SK-N-SH (cell line): ENCODE measurements around the gene PRRT1B. TPM values are rescaled to one million over a fixed set of nuclear protein-coding genes. Genes with fewer than 3 reads are reported as not detected.

Source experiments
- CTCF ChIA-PET: fragments of 300-600, 350-600 bp; formaldehyde crosslinking; extraction: SDS; loops from one replicate; lab custom pipeline; 2021; lab: Yijun Ruan, JAX
- POLR2A ChIA-PET: fragments of 350-600 bp; sonication (Branson Sonifier 250); formaldehyde crosslinking; extraction: SDS; loops from one replicate; lab custom pipeline; 2020; ENCODE audit warnings: antibody characterized with exemption, inconsistent platforms; lab: Yijun Ruan, JAX
- DNase-seq: peaks from one replicate; pipeline ENCODE4 v3.0.0; 2012
- H2AFZ ChIP-seq: fragments of 200-600 bp; sonication (generic); 2 replicates; pipeline ENCODE4 v1.8.1; 2016; ENCODE audit warnings: antibody characterized with exemption, mild to moderate bottlenecking, low read depth
- H3F3A ChIP-seq: fragments of 200-600 bp; sonication (generic); replicated peaks from 2 replicates; pipeline ENCODE3; 2016; ENCODE audit warnings: antibody characterized with exemption, mild to moderate bottlenecking; ENCODE audit not compliant: insufficient read depth
- H3K27ac ChIP-seq, 2 experiments: fragments of 200-500 bp in 1 of 2; fragments of 200-600 bp in 1 of 2; sonication (Bioruptor generic) in 1 of 2; sonication (generic), shearing (Covaris generic) in 1 of 2; 2 replicates each; pipeline versions ENCODE4 v1.5.1 to v1.6.1; 2014 to 2016; ENCODE audit warnings: low read depth in 2 of 2, inconsistent platforms in 1 of 2, low read length in 1 of 2, mild to moderate bottlenecking in 1 of 2, mixed read lengths in 1 of 2
- H3K27me3 ChIP-seq: fragments of 200-600 bp; sonication (generic), shearing (Covaris generic); 2 replicates; pipeline ENCODE4 v1.6.1; 2016; ENCODE audit warnings: mixed run types; ENCODE audit not compliant: insufficient read depth
- H3K36me3 ChIP-seq, 2 experiments: fragments of 200-500 bp in 1 of 2; fragments of 200-600 bp in 1 of 2; sonication (Bioruptor generic) in 1 of 2; sonication (generic) in 1 of 2; replicated peaks in 1 of 2; 2 replicates each; pipeline versions ENCODE3 to v1.5.1; 2014 to 2016; ENCODE audit warnings: low read length in 1 of 2, mild to moderate bottlenecking in 1 of 2; ENCODE audit not compliant: insufficient read depth in 2 of 2, control insufficient read depth in 1 of 2
- H3K4me1 ChIP-seq, 2 experiments: fragments of 200-500 bp in 1 of 2; fragments of 200-600 bp in 1 of 2; sonication (Bioruptor generic) in 1 of 2; sonication (generic), shearing (Covaris generic) in 1 of 2; 2 replicates each; pipeline versions ENCODE4 v1.5.1 to v1.6.1; 2014 to 2016; ENCODE audit warnings: low read depth in 1 of 2, low read length in 1 of 2, mixed run types in 1 of 2; ENCODE audit not compliant: insufficient read depth in 2 of 2, control insufficient read depth in 1 of 2
- H3K4me2 ChIP-seq: fragments of 200-600 bp; sonication (generic), shearing (Covaris generic); 2 replicates; pipeline ENCODE4 v1.6.1; 2017; ENCODE audit warnings: mixed run types
- H3K4me3 ChIP-seq, 2 experiments: fragments of 200-500 bp in 1 of 2; fragments of 200-600 bp in 1 of 2; sonication (Bioruptor generic) in 1 of 2; sonication (generic), shearing (Covaris generic) in 1 of 2; 2 replicates each; pipeline versions ENCODE4 v1.5.1 to v1.8.1; 2014 to 2016; ENCODE audit warnings: low read depth in 2 of 2, inconsistent platforms in 1 of 2, low read length in 1 of 2, mild to moderate bottlenecking in 1 of 2, mixed read lengths in 1 of 2, moderate library complexity in 1 of 2
- H3K79me2 ChIP-seq: fragments of 200-600 bp; sonication (generic); 2 replicates; pipeline ENCODE4 v1.8.1; 2017; ENCODE audit warnings: mild to moderate bottlenecking; ENCODE audit not compliant: insufficient read depth
- H3K9ac ChIP-seq: fragments of 200-600 bp; sonication (generic); 2 replicates; pipeline ENCODE4 v1.6.1; 2017; ENCODE audit warnings: mixed run types
- H3K9me2 ChIP-seq: fragments of 200-600 bp; sonication (generic); 2 replicates; pipeline ENCODE4 v1.6.1; 2017; ENCODE audit warnings: mixed run types
- H3K9me3 ChIP-seq: fragments of 200-600 bp; sonication (generic); 2 replicates; pipeline ENCODE4 v1.6.1; 2017; ENCODE audit warnings: mixed run types, mild to moderate bottlenecking, moderate library complexity
- H4K20me1 ChIP-seq: fragments of 200-600 bp; sonication (generic); 2 replicates; pipeline ENCODE4 v1.6.1; 2017; ENCODE audit warnings: mild to moderate bottlenecking, mixed run types; ENCODE audit not compliant: insufficient read depth
- CHD2 ChIP-seq: fragments of 150-350 bp; IDR thresholded peaks from 2 replicates; pipeline ENCODE4 v1.6.1; 2018; ENCODE audit warnings: low read length; ENCODE audit not compliant: partially characterized antibody
- EP300 ChIP-seq, 2 experiments: IDR thresholded peaks; 2 replicates each; pipeline versions ENCODE4 v1.4.0 to v1.6.1; 2012; ENCODE audit warnings: borderline replicate concordance in 1 of 2, low read depth in 1 of 2, low read length in 1 of 2
- EZH2phosphoT487 ChIP-seq: fragments of 200-600 bp; sonication (generic); IDR thresholded peaks from 2 replicates; pipeline ENCODE4 v1.6.1; 2017; ENCODE audit warnings: low read depth, mixed run types, mild to moderate bottlenecking, antibody characterized with exemption, moderate library complexity, borderline replicate concordance
- FOXM1 ChIP-seq: IDR thresholded peaks from 2 replicates; pipeline ENCODE4 v1.4.0; 2012; ENCODE audit warnings: low read depth, mild to moderate bottlenecking
- JUND ChIP-seq: IDR thresholded peaks from 2 replicates; pipeline ENCODE4 v1.4.0; 2012
- MXI1 ChIP-seq: IDR thresholded peaks from 2 replicates; pipeline ENCODE4 v1.6.1; 2012; ENCODE audit warnings: mild to moderate bottlenecking, low read depth, low read length, improper control_type of control experiment
- NFIC ChIP-seq: IDR thresholded peaks from 2 replicates; pipeline ENCODE4 v1.4.0; 2012; ENCODE audit warnings: borderline replicate concordance
- SMC3 ChIP-seq: IDR thresholded peaks from 2 replicates; pipeline ENCODE4 v1.6.1; 2012; ENCODE audit warnings: low read depth, low read length, improper control_type of control experiment
- TCF12 ChIP-seq: IDR thresholded peaks from 2 replicates; pipeline ENCODE4 v1.4.0; 2012
- TEAD4 ChIP-seq: IDR thresholded peaks from 2 replicates; pipeline ENCODE4 v1.4.0; 2012; ENCODE audit warnings: mild to moderate bottlenecking, borderline replicate concordance; ENCODE audit not compliant: insufficient read depth
- YY1 ChIP-seq: IDR thresholded peaks from 2 replicates; pipeline ENCODE4 v1.4.0; 2012; ENCODE audit warnings: low read depth, mild to moderate bottlenecking
- WGBS: methylation state at CpG from one replicate; pipeline ENCODE4 v1.1.6; 2017; ENCODE audit warnings: low lambda C conversion rate; 5-methylcytosine and 5-hydroxymethylcytosine counted together
- polyA plus RNA-seq, 3 experiments: library from polyadenylated mRNA; depleted of rRNA; stranded (reverse); fragments of >200 nt; gene quantifications; 2 replicates each; pipeline ENCODE4 v1.2.3, GENCODE V29; 2012
- TF ChIP-seq, protein P1 (sequence below): IDR thresholded peaks from 2 replicates; pipeline ENCODE4; 2012
- TF ChIP-seq, protein P2 (sequence below): IDR thresholded peaks from 2 replicates; pipeline ENCODE4 v1.4.0; 2012; ENCODE audit warnings: low read depth
- TF ChIP-seq, protein P3 (sequence below): fragments of 200-600 bp; sonication (generic); IDR thresholded peaks from 2 replicates; pipeline ENCODE4 v1.6.1; 2017; ENCODE audit warnings: antibody characterized with exemption, mild to moderate bottlenecking, moderate library complexity

Gene PRRT1B
- polyA plus RNA-seq, 1 of the 3 experiments (the other 2 are of a cell fraction) = not detected

DNA sequence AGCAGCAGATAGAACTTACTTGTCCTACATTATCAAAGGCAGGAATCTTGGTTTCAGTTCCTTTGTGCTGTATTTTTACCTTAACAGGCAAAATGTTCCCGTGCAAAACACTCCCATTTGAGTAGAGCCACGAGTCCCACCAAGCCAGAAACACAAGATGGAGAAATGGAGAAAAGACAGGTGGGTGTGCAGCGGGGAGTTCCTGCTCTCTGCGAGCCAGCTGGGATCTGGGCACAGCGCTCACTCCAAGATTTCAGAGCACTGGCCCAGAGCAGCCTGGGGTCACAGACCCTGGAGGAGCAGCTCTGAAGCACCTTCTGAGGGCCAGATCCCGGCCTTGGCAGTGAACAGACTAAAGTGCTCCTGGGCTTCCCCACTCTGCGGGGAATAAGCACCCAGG is 17.1 kb upstream of the PRRT1B start:
- no peaks in the 10 kb centered on the region for H3K9me2 ChIP-seq
- ChIA-PET CTCF (interaction anchor here (0.8 to 1.9 kb wide), 2 partner anchors 178 to 203 kb away, joined by 3 to 8 read pairs; no protein-coding TSS in a partner anchor), POLR2A (no interaction called here)
- H4K20me1 ChIP-seq = no peaks in the 10 kb centered on the region
- no peaks in the 10 kb centered on the region for H3F3A ChIP-seq
- peaks cover 0 to 12% of the 10 kb centered on the region in 2 experiments; a peak in 1 of 4 replicates for H3K4me1 ChIP-seq
- H3K79me2 ChIP-seq = peaks cover 16% of the 10 kb centered on the region; the same call in 1 of the 2 replicates
- H3K27me3 ChIP-seq = no peaks in the 10 kb centered on the region
- no peak overlapping the region for H3K4me2 ChIP-seq
- TF ChIP-seq MXI1 (no peak), EZH2phosphoT487 (no peak), CHD2 (no peak), EP300 (IDR thresholded peaks at IDR 0.05; ENCODE audit: borderline replicate concordance in 1 of 2, low read depth in 1 of 2, low read length in 1 of 2) (no peak), YY1 (no peak)
- no peak overlapping the region for H3K9ac ChIP-seq
- WGBS = 90% methylated on average over 7 of the region's 7 CpGs
- H3K9me3 ChIP-seq = no peaks in the 10 kb centered on the region
- DNase-seq = no peak
- H3K4me3 ChIP-seq = no peak overlapping the region
- no peak overlapping the region for H3K27ac ChIP-seq
- peaks cover 5 to 45% of the 10 kb centered on the region in 2 experiments for H3K36me3 ChIP-seq
- H2AFZ ChIP-seq = no peak overlapping the region

DNA sequence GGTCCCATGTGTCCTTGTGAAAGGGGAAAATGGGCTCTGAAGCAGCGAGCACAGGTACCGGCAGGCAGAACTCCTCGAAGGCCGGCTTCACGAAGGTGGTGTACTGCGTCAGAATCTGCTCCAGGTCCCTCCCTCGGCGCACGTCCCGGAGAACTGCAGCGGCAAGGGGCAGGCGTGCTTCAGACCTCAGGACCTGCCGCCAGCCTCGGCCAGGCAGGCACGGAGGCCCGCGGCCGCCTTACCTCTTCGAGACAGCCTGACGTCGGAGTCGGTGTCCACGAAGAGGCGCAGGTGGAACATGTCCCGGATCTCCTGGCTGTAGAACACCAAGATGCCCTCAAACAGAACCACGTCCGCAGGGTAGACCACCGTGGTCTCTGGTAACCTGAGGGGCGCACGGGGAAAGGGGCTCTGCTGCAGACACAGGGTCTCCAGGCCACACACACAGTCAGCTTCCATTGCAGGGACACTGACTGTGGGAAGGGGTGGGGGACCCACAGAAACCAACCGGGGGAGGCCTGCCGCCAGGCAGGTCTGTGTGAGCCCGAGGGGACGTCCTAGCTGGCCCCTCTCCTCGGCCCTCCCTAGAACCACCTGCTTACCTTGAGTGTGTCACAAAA is 16.3 kb upstream of the PRRT1B start:
- Histone ChIP-seq H3K27me3 (no peaks in the 10 kb centered on the region), H3K9me2 (no peaks in the 10 kb centered on the region), H3K27ac (no peak overlapping the region), H3F3A (no peaks in the 10 kb centered on the region), H3K4me3 (no peak overlapping the region), H4K20me1 (no peaks in the 10 kb centered on the region), H3K4me1 (peaks cover 0 to 12% of the 10 kb centered on the region in 2 experiments; a peak in 1 of 4 replicates), H3K9me3 (no peaks in the 10 kb centered on the region), H3K4me2 (no peak overlapping the region), H2AFZ (no peak overlapping the region), H3K36me3 (peaks cover 5 to 37% of the 10 kb centered on the region in 2 experiments), H3K9ac (no peak overlapping the region), H3K79me2 (peaks cover 16% of the 10 kb centered on the region; the same call in 1 of the 2 replicates)
- ChIA-PET CTCF (interaction anchor here (1.9 kb wide), 1 partner anchor 179 kb away, joined by 8 read pairs; no protein-coding TSS in a partner anchor), POLR2A (no interaction called here)
- DNase-seq = no peak
- WGBS = 98% methylated on average over 17 of the region's 35 CpGs
- TF ChIP-seq JUND = no peak
- TF ChIP-seq, protein P1, sequence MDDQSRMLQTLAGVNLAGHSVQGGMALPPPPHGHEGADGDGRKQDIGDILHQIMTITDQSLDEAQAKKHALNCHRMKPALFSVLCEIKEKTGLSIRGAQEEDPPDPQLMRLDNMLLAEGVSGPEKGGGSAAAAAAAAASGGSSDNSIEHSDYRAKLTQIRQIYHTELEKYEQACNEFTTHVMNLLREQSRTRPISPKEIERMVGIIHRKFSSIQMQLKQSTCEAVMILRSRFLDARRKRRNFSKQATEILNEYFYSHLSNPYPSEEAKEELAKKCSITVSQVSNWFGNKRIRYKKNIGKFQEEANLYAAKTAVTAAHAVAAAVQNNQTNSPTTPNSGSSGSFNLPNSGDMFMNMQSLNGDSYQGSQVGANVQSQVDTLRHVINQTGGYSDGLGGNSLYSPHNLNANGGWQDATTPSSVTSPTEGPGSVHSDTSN = no peak
- TF ChIP-seq FOXM1 = no peak
- TF ChIP-seq, protein P2, sequence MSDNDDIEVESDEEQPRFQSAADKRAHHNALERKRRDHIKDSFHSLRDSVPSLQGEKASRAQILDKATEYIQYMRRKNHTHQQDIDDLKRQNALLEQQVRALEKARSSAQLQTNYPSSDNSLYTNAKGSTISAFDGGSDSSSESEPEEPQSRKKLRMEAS = no peak
- no peak for TF ChIP-seq TEAD4
- no peak for TF ChIP-seq MXI1
- no peak for TF ChIP-seq TCF12
- no peak for TF ChIP-seq SMC3
- TF ChIP-seq YY1 = no peak
- TF ChIP-seq, protein P3, sequence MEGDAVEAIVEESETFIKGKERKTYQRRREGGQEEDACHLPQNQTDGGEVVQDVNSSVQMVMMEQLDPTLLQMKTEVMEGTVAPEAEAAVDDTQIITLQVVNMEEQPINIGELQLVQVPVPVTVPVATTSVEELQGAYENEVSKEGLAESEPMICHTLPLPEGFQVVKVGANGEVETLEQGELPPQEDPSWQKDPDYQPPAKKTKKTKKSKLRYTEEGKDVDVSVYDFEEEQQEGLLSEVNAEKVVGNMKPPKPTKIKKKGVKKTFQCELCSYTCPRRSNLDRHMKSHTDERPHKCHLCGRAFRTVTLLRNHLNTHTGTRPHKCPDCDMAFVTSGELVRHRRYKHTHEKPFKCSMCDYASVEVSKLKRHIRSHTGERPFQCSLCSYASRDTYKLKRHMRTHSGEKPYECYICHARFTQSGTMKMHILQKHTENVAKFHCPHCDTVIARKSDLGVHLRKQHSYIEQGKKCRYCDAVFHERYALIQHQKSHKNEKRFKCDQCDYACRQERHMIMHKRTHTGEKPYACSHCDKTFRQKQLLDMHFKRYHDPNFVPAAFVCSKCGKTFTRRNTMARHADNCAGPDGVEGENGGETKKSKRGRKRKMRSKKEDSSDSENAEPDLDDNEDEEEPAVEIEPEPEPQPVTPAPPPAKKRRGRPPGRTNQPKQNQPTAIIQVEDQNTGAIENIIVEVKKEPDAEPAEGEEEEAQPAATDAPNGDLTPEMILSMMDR = no peak
- TF ChIP-seq NFIC = no peak
- TF ChIP-seq EP300 (IDR thresholded peaks at IDR 0.05; ENCODE audit: borderline replicate concordance in 1 of 2, low read depth in 1 of 2, low read length in 1 of 2) = no peak
